Measurements from ENCODE around the gene TAGLN2.
"Not testable (repeated sequence)": the region's sequence is repeated elsewhere in the genome, so short reads cannot be mapped to it uniquely, and the experiment has no call there.

The TAGLN2 gene

DNA sequence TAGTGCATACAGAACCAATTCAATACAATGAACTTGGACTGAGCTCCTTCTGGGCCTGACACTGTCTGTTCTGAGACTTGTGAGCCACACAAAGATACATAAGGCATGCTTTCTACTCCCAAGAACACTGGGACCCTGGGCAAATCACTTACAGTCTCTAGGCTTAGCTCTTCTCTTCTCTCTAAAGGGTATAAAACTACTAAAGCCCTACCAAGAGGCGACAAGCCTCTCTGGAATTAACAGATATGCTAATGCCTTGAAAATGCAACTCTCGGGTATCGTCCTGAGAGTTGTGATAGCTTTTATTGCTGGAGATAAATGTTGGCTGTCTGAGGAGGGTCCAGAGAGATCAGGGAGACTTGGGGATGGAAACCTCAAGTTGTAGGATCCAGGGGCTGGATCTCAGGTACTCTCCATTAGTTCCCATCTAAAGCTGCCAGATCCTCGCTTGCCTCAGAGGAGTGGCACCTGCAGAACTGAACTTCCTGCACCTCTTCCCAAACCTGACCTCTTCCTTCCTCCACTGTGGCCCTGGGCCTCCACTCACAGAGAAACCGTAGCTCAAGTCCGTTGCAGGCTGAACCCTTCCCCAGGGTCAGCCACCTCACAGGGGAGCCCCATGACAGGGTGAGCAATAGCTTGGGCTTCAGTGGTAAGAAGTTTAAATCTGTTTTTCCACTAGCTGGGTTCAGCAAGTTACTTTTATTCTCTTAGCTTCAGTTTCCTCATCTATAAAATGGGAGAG is 13.8 kb downstream of the TAGLN2 start:
- no peak for DNase-seq (ENCODE audit: low read depth)
- TF ChIP-seq, protein P1, sequence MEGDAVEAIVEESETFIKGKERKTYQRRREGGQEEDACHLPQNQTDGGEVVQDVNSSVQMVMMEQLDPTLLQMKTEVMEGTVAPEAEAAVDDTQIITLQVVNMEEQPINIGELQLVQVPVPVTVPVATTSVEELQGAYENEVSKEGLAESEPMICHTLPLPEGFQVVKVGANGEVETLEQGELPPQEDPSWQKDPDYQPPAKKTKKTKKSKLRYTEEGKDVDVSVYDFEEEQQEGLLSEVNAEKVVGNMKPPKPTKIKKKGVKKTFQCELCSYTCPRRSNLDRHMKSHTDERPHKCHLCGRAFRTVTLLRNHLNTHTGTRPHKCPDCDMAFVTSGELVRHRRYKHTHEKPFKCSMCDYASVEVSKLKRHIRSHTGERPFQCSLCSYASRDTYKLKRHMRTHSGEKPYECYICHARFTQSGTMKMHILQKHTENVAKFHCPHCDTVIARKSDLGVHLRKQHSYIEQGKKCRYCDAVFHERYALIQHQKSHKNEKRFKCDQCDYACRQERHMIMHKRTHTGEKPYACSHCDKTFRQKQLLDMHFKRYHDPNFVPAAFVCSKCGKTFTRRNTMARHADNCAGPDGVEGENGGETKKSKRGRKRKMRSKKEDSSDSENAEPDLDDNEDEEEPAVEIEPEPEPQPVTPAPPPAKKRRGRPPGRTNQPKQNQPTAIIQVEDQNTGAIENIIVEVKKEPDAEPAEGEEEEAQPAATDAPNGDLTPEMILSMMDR (conservative IDR thresholded peaks at IDR 0.05; ENCODE audit: control insufficient read depth, insufficient read depth, low read depth, low read length) = no peak
- no peak overlapping the region for H3K4me3 ChIP-seq (ENCODE audit: control insufficient read depth, low read depth, low read length)

DNA sequence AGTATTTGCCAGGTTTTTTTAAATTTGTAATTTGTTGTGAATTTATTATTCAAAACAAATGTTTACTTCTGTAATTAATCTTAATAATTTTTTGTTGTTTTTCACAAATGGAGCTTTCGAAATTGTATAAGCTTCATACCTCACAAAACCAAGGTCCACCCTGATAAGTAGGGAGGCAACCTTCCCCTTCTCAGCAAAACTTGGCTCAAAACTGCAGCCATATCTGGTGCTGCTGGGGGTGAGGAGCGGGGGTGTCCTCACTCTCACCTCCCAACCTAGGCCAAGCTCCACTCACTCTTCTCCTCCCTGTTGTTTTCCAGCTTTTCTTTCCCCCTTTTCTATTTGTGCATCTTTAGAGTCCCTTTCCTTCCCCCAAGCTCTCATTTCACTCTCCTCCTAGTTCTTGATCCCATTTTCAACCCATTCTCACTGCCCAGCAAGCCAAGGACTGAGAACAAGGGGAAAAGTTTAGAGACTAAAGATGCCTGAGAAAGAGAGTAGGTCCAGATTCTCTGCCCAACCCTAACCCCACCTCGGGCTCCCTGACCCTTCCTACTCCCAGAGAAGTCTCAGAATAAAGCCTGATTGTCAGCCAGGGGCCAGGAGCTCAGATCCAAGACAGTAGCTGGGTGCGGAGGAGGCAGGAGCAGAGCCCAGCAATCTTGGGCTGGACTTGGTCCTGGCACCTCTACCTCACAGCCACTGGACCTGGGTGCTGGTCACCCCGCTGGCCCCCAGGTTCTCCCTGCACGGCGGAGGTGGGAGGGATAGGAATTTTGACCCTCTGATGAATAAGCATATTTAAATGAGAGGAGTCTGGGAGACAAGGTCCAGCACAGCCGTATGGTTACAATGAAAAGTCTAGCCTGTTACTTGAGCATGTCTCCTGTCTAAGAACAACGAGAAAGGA is 17.0 kb downstream of the TAGLN2 start:
- TF ChIP-seq, protein P1 (conservative IDR thresholded peaks at IDR 0.05; ENCODE audit: control insufficient read depth, insufficient read depth, low read depth, low read length) = no peak
- no peak overlapping the region for H3K4me3 ChIP-seq (ENCODE audit: control insufficient read depth, low read depth, low read length)
- DNase-seq (ENCODE audit: low read depth) = no peak

DNA sequence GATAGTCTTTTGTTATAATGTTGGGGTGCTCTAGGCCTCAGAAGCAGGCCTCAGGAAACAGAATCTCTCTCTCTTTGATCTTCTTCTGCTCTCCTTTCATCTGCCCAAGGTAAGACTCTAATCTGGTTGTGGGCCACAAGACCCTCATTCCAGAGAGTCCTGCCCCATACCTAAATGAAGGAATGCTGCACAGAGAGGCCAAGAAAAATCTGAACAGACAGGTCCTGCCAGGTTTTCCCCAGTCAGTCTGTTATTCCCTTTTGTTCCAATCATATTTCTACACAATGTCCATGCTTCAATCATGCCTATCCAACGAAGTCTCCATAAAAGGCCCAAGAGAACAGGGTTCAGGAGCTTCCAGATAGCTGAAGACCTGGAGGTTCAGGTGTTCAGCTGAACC is 18.3 kb downstream of the TAGLN2 start:
- DNase-seq (ENCODE audit: low read depth) = no peak
- TF ChIP-seq, protein P1 (conservative IDR thresholded peaks at IDR 0.05; ENCODE audit: control insufficient read depth, insufficient read depth, low read depth, low read length) = no peak

DNA sequence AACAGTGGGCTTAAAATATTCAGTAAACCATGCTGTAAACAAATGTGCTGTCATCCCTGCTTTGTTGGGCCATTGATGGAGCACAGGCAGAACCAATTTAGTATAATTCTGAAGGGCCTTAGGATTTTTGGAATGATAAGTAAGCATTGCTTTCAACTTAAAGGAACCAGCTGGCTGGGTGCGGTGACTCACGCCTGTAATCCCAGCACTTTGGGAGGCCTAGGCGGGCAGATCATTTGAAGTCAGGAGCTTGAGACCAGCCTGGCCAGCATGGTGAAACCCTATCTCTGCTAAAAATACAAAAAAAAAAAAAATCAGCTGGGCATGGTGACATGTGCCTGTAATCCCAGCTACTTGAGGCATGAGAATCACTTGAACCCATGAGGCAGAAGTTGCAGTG is 21.3 kb downstream of the TAGLN2 start:
- not testable (repeated sequence) for DNase-seq (ENCODE audit: low read depth); H3K4me3 ChIP-seq (ENCODE audit: control insufficient read depth, low read depth, low read length)

More for the DNA sequence above, 18.3 kb downstream of the TAGLN2 start:
- H3K4me3 ChIP-seq (ENCODE audit: control insufficient read depth, low read depth, low read length) = no peak overlapping the region

DNA sequence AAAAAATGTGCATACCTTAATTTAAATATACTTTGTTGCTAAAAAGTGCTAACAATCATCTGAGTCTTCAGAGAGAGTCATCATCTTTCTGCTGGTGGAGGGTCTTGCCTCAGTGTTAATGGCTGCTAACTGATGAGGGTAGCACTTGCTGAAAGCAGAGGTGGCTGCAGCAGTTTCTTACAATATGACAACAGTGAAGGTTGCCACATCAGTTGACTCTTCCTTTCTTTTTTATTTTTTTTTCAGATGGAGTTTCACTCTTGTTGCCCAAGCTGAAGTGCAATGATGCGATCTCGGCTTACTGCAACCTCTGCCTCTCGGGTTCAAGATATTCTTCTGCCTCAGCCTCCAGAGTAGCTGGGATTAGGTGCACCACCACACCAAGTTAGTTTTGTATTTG is 22.8 kb downstream of the TAGLN2 start:
- TF ChIP-seq, protein P1 (conservative IDR thresholded peaks at IDR 0.05; ENCODE audit: control insufficient read depth, insufficient read depth, low read depth, low read length) = no peak
- DNase-seq (ENCODE audit: low read depth) = no peak
- H3K4me3 ChIP-seq (ENCODE audit: control insufficient read depth, low read depth, low read length) = no peak overlapping the region

DNA sequence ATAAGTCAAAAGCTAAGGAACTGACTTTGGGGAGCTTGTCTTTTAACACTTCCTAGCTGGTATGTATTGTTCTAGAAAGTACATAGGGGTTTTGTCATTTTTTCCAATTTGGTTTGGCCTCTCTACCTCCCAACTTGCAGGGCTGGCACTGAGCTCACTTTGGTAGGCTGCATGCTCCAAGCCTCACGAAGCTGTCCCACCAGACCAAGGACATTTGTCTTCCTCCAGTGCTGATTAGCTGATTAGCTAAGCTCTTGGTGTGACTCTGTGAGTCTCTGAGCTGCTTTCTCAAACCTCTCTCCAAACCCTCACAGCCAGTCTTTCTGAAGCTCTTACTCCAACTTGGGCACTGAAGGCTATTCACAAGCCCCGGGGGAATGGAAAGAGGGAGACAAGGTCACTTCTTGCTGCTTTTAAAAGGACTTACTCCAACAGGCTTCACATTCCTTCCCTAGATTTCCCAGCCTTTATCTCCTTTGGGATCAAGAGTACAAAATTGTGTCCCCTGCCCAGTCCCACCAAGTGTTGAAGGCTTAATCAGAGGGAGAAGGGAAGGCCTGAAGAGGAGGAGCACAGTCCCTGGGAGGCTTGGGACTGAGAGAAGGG is 24.4 kb downstream of the TAGLN2 start:
- H3K4me3 ChIP-seq (ENCODE audit: control insufficient read depth, low read depth, low read length) = no peak overlapping the region
- TF ChIP-seq, protein P1 (conservative IDR thresholded peaks at IDR 0.05; ENCODE audit: control insufficient read depth, insufficient read depth, low read depth, low read length) = no peak
- no peak for DNase-seq (ENCODE audit: low read depth)

Measured in fibroblast of mammary gland (primary cell).